Midbrain (tissue), 1 donor: ENCODE data around the gene ARMC9.

Experiments used
- DNase-seq: peaks from one replicate; lab custom pipeline; 2025; lab: John Stamatoyannopoulos, UW

Gene ARMC9

DNA sequence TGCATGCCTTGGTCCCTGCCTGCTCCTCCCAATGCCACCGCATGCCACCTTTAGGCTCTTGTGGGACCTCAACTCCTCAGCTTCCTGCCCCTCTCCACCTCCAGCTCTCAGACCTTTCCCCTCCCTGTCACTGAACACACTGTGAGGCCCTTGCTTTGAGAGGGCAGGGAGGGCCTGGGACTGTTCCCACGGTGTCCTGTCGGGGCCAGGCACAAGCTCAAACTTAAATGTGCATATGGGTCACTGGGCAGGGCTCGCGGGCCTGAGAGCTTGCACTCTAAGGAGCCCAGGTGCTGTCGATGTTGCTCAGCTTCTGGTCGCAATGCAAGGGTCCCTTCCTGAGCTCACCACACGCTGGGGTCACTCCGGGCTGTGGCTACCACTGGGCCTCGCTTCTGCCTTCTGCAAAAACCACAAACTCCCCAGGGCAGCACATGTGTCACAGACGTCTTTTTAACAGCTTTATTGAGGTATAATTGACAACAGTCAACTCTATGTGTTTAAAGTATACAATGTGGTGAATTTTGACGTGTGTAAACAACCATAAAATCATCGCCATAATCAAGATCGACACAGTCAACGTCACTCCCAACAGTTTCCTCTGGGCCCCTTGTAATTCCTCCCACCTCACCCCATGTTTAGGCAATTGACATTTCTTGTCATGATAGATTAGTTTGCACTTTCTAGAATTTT lies 185.1 kb downstream of the ARMC9 start:
- no peak for DNase-seq

DNA sequence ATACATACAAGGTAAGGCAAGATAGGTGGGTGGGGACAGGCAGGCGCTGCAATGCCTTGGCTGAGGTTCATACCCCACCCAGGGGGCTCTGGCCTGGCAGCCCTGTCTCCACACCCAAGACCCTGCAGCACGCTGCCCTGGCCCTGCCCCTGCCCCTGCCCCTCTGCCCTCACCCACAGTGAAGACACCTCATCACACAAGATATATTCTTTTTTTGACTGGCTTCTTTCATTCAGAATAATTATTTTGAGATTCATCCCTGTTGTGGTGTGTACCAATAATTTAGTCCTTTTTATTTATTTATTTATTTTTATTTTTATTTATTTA lies 185.6 kb downstream of the ARMC9 start:
- no peak for DNase-seq

DNA sequence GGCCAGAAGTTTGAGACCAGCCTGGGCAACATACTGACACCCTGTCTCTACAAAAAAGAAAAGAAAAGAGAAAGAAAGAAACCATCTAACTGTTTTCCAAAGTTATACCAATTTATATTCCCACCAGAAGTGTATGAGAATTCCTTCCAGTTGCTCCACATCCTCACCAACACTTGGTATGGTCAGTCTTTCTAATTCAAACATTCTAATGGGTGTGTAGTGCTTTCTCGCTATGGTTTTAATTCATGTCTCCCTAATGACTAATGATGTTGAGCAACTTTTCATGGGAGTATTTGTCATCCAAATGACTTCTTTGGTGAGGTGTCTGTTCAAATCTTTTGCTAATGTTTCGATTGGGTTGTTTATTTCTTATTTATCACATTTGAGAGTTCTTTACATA lies 186.5 kb downstream of the ARMC9 start:
- DNase-seq: no peak

DNA sequence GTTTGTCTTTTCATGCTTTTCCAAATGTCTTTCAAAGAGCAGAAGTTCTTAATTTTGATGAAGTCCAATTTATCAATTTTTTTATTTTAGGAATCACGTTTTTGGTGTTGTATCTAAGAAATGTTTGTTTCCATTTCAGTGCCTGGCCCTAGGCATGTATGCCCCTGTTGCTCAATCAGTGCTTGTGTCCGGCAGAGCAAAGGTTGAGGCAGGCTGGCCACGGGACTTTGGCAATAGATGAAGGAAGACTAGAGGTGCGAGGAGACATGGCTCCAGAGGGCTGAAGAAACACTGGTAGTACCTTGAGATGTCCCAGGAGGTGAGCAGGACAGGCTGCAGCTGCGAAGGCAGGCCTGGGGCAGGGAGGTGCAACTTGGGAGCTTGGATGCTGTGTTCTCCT lies 187.0 kb downstream of the ARMC9 start:
- no peak for DNase-seq

DNA sequence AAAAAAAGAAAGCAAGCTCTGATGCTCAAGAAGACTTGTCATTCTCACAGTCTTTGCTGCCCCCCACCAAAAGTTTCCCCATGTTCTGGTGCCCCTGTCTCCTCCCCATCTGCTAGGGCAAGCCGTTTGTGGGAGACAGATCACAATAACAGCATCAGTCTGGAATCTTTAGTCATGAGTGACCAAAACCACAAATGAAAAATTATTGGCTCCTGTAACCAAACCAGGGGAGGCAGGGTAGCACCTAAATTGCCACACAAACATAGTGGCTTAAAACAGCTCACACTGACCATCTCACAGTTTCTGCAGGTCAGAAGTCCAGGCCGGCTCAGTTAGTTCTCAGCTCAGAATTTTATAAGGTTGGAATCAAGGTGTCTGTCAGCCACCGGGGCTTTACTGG lies 188.0 kb downstream of the ARMC9 start:
- no peak for DNase-seq

DNA sequence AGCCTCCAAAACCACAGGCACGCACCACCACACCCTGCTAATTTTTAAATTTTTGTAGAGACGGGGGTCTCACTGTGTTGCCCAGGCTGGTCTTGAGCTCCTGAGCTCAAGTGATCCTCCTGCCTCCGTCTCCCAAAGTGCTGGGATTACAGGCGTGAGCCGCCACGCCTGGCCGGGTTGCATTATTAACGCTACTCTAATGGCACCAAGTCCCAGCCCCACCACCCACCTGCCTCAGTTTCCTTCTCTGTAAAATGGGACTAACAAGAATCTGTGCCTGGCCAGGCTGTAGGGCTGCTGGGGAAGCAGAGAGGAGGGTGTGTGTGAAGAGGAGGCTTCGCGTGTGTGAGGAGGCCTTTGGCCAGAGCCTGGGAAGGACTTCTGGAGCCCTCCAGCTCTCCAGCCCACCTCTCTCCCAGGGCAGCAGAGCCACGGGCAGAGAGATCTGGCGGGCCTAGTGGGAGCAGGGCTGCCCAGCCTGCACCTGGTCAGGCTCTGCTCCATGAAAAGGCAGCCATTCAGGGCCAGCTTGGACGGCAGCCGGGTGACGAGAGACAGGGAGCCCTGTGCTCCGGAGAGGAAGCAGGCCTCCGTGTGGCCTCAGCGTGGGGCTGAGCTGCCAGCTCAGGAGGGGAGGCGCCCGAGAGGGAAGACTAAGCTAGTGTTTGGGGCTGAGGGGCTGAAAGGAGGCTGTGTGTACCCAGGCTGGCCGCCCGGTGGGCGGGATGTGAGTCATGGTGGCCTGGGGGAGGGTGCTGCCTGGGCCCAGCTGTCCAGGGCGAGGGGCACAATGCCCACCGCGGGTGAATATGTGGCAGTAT lies 189.7 kb downstream of the ARMC9 start:
- peak; percentile 94 for DNase-seq

DNA sequence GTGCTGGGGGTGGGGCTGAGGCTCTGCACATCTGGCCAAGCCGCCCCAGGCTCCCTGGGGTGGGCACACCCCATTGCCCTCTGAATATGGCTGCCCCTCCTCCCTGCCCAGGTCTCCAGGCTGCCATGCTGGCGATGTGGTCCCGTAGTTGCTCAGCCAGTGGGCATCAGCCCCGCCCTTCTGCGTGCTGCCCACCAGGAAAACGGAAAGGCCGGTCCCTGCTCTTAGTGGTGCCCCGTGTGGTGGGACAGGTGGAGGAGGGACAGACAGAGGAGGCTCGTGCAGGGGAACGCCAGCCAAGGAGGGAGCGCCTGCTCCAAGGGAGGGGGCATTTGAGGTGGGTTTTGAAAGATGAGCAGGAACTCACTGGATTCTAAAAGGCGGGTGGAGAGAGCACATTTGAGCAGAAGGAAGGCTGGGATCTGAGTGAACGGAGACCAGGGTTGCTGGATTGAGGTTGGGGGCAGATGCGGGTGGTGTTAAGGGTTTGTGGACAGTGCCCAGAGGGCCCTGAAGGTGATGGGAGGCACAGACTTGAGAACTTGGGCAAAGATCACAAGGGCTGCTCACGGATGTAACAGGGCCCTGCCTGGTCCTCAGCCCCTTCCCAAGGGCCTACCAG lies 190.4 kb downstream of the ARMC9 start:
- no peak for DNase-seq

DNA sequence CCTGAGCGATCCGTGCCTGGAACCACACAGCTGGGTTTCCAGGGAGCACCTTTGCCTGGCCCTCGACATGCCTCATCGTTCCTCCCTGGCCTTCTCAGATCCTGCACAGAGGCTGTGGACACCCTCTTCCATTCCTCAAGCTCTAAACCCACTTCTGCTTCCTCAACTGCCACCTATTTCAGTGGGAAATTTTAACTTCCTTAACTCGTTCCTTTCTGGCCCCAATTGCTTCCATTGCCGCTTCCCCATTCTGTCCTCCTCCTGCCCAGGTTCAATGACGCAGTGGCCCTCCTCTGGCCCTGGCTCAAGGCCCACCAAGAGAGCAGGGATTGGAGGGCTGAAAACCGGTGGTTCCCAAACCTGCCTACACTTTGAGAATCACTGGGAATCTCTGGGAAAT lies 192.2 kb downstream of the ARMC9 start:
- no peak for DNase-seq

DNA sequence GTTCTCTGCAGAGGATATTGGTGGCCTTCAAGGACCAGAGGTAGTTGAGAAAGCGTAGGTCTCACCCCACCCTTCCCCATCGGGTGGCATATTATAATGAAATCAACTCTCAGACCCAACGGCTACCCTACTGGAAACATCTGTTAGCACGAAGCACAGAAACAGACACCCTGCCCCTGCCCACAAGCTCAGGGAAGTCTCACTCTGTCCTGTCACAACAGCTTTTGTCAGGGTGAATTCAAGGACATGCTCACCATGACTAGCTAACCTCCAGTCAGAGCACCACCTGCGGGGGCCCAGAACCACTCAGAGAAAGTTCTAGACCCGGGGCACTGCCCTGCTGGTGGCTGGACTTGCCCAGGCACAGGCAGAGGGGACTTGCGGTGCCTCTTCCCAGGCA lies 193.6 kb downstream of the ARMC9 start:
- no peak for DNase-seq

DNA sequence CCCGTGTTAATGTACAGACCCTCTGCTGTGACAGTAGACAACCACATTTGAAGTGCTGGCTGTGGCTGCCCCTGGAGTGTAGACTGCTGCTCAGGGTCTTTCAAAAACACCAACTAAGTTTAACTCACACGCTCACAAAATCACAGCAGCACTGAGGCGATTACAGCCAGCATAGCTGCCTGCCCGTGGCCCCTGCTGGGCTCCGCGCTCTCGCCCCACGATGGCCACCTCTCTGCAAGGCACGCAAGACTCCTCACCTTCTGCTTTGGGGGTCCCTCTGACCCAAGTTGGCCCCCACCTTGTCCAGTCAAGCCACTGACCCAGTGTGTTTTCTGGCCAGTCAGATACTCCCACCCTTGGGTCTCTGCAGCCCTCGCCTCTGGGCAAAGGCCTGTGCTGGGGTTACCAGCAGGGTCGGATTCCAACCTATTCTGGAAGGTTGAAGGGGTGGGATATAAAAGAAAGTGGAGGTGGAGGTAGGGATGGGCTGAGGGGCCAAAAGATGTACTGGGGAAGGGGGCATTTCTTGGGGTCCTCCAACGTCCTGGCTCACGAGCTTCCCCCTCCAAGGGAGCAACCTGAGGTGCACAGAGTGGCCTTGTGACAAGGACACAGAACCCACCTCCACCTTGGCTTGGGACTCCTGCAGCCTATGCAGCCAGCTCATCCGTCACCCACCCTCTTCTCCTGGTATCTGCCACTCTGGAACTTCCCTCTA lies 194.2 kb downstream of the ARMC9 start:
- DNase-seq: no peak

DNA sequence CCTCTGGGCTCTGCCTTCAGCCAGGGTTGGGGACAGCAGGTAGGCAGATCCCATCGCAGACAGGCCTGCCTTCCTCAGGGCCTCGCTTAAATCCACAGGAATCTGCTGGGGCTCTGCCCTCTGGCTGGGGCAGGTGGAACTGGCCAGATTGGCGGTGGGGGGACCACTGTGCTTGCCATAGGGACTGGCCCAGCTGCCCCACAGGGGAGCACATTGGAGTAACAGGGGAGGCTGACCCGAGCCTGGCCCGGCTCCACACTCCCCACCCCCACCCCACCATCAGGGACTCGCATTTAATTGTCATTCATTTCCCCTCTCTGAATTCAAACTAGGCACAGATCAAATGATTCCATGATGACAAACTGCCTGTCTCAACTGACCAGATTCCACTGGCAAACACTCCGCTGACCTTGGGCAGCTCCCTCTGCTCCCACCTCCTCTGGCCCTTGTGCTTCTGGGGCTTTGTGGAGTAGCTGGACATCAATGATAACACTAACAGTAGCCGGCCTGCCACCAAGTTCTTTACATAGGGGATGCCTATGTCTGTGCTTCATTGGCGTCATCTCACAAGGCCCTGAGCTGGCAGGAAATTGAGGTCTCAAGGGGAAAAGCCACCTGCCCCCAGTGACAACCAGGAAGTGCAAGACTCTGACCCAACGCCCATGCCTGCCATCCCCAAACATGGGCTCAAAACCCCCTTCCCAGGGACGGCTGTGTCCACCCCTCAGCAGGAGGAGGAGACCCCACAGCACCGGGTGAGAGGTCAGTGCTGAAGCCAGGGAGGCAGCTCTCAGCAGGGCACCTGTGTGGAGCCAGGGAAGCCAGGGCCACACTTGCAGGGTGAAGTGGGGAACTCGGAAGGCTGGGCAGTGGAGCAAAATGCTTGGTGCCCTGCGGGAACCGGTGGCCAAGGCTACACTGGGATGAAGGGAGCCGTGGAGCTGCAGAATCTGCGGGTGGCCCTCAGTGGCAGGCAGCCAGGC lies 195.0 kb downstream of the ARMC9 start:
- peak; percentile 12 for DNase-seq

DNA sequence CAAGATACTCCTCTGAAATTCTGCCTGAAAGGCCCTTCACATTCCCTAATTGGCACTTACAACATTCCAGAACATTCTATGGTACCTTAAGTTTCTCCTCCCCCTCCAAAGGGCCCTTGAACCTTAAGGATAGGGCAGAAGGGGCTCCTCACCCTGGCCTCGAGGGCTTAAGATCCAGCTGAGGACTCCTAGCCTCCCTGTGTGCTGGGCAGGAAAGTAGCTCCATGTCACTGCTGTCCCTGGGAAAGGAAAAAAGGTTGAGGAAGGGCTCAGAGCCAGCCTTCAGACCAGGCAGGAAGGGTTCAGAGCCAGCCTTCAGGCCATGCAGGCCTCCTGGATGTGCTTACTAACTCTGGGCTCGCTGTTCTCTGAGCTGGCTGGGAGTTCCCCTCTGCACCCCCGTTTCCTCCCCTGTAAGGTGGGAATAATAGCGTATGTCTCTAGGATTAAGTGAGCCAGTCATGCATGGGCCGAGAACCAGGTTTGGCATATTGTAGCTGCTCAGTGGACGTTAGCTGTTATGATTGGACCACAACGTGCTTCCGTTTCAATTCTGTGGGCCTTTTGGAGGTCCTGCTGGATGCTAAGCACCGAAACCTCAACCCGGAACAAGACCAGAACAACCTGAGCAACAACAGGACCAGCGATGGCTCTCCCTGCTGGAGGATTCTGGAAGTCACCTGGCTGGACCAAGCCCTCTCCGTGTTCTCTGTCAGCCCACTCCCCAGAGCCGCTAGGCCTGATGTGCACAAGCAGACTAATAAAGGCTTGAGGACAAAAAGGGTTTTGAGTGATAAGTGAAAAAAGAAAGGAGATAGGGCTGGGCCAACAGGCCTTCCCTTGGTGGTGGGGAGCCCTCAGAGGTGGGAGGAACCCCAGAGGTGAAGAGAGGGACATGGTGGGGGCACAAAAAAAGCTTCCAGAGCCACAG lies 196.0 kb downstream of the ARMC9 start:
- no peak for DNase-seq

DNA sequence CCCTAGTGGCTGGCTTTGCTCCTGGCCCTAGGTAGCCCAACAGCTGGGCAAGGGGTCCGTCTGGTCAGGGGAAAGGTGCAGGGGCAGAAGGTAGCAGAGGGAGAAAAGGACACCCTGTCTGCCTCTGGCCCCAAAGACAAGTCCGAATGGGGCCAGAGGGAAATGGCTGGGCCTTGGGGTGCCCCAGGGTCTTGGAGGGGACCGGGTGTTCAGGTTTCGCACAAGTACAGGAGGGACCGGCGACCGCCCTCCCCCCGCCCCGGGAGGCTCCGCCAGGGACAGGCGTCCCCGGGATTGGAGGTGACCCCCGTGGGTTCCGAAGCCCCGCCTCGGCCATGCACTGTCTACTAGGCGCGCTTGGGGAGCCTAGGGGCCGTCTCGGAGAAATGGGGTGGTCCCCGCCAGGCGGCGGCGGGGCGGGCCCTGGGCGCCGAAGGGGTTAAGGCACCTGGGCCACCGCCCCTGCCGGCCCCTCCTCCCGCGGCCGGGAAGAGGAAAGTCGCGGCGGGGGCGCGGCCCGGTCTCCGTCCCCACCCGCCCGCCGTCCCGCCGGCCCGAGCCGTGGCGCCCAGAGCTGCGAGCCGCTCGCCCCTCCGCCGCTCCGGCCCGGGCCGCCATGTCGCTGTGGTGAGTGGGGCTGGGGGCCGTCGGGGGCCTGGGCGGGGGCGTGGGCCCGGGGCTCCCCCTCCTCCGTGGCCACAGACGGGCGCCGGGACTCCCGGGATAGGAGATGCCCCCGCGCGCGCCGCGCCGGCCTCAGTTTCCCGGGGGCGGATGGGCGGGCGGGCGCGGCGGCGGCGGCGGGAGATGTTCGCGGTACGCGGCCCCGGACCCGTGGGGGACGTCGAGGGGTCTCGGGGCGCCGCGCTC lies 197.0 kb downstream of the ARMC9 start, which contains the start of gene B3GNT7:
Gene B3GNT7, plus strand, starts transcription at position 523 of the 870 bp plus-strand sequence. Its CDS starts 94 bp downstream, at position 617.
- DNase-seq: no peak

DNA sequence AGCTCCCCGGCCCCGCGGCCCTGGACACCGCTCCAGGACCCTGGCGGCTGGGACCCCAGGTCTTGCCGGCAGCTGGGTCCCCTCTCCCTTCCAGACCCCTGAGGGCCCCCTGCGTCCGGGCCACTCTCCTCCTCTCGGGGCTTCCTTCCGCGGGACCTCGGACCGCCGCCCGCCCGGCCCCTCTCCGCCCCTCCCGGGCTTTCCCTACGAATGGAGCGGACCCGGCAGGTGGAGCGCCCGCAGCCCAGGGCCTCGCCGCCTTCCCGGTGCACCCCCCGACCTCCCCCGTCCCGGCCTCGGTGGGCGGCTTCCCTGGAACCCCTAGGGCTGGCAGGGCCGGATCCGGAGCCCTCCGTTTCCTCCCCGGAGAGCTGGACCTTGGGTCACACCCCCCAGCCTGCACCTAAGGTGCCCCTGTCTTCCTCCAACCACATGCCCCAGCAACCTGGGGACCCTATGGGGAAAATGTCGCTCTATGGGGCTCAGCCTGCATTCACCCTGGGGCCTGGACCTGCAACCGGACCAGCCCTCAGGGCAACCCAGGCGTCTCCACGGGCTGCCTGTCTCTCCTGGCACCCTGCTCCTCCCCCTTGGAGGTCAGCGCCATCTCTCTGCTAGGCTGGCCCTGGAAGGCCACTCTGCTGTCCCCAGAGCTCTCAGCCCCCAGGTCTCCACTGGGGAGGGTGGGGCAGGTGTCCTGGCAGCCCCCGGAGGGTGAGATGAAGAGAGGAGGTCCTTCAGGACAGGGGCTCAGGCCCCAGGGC lies 197.8 kb downstream of the ARMC9 start:
- DNase-seq: no peak

DNA sequence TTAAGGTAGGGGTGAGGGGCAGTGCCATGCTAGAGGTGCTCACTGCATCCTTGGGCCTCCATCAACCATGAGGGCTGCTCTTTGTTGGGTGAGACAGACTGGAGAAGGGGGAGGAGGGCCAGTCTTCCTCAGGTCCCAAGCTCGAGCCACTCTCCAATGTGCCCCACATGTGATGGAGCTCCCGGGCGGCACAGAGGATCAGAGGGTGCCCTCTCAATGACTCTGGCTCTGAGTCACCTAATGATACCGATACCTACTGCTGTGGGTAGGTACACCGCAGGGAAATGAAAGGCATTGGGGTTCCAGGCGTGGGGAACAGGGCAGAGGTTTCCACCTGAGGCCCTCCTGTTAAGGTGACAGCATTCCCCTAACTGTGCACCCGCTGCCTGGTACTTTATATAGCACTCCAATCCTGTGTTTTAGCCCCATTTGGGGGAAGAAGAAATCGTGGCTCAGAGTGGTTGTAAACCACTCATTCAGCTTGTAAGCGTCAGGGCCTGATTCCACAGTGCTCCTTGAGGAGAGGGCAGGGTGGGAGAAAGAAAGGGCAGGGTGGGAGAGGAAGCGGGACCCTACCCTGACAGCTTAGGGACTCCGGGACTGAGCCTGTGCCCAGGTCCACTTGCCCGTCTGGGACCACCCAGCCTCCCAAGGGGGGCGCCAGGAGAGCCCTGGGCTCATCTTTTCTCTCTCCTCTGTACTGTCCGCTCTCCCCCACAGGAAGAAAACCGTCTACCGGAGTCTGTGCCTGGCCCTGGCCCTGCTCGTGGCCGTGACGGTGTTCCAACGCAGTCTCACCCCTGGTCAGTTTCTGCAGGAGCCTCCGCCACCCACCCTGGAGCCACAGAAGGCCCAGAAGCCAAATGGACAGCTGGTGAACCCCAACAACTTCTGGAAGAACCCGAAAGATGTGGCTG lies 198.8 kb downstream of the ARMC9 start:
- DNase-seq: no peak

DNA sequence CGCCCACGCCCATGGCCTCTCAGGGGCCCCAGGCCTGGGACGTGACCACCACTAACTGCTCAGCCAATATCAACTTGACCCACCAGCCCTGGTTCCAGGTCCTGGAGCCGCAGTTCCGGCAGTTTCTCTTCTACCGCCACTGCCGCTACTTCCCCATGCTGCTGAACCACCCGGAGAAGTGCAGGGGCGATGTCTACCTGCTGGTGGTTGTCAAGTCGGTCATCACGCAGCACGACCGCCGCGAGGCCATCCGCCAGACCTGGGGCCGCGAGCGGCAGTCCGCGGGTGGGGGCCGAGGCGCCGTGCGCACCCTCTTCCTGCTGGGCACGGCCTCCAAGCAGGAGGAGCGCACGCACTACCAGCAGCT lies 199.5 kb downstream of the ARMC9 start:
- DNase-seq: no peak

DNA sequence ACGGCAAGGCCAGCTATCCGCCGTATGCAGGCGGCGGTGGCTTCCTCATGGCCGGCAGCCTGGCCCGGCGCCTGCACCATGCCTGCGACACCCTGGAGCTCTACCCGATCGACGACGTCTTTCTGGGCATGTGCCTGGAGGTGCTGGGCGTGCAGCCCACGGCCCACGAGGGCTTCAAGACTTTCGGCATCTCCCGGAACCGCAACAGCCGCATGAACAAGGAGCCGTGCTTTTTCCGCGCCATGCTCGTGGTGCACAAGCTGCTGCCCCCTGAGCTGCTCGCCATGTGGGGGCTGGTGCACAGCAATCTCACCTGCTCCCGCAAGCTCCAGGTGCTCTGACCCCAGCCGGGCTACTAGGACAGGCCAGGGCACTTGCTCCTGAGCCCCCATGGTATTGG lies 200.2 kb downstream of the ARMC9 start:
- DNase-seq: no peak
